ENCODE data around the gene ABCA4.

ABCA4 gene

DNA sequence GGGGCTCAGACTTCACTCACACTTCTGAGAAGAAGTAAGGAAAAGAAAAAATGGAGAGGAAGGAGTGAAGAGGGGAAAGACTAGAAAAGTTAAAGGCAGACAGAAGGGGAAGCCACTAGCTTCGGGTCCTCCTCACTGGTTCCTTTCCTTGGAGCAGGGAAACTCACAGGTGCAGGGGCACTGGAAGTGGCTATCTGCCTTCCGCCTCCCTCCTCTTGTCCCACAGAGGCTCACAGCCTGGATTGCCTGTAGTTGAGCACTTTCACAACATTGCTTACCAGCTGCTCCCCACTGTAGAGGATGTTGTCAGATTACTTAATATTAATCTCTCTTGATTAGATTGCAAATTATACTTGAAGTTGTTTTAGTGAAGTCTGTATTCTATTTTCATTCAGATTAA is 21.6 kb upstream of the ABCA4 start:
- in situ Hi-C loops (cut with MboI; ENCODE audit: low pct_unique_long_range_greater_than_20kb, low sequenced_read_pairs, unreplicated experiment) = no loop called here
- TF ChIP-seq, protein P1, sequence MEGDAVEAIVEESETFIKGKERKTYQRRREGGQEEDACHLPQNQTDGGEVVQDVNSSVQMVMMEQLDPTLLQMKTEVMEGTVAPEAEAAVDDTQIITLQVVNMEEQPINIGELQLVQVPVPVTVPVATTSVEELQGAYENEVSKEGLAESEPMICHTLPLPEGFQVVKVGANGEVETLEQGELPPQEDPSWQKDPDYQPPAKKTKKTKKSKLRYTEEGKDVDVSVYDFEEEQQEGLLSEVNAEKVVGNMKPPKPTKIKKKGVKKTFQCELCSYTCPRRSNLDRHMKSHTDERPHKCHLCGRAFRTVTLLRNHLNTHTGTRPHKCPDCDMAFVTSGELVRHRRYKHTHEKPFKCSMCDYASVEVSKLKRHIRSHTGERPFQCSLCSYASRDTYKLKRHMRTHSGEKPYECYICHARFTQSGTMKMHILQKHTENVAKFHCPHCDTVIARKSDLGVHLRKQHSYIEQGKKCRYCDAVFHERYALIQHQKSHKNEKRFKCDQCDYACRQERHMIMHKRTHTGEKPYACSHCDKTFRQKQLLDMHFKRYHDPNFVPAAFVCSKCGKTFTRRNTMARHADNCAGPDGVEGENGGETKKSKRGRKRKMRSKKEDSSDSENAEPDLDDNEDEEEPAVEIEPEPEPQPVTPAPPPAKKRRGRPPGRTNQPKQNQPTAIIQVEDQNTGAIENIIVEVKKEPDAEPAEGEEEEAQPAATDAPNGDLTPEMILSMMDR (IDR thresholded peaks at IDR 0.05; ENCODE audit: extremely low read depth, insufficient read depth, missing control alignments) = no peak
- no peak for DNase-seq (ENCODE audit: low spot score)

DNA sequence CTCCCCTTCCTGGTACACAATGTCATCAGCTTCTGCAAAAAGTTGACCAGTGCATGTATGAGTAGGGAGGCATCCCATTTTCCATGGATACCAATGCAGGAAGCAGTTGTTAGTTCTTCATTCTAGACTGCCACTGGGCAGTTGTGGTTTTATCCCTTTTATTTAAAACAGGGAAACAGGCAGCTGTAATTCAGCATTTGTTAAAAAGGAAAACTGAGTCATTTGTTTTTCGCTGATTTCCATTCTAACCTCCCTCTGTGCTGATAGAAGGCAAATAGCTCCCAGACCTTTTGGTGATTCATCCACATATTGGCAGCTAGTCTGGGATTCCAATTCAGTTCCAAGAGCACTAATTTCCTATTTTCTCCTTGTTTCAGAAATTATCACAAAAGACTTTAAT is 21.1 kb upstream of the ABCA4 start:
- TF ChIP-seq, protein P1 (IDR thresholded peaks at IDR 0.05; ENCODE audit: extremely low read depth, insufficient read depth, missing control alignments) = no peak
- no peak for DNase-seq (ENCODE audit: low spot score)
- in situ Hi-C loops (cut with MboI; ENCODE audit: low pct_unique_long_range_greater_than_20kb, low sequenced_read_pairs, unreplicated experiment) = no loop called here

DNA sequence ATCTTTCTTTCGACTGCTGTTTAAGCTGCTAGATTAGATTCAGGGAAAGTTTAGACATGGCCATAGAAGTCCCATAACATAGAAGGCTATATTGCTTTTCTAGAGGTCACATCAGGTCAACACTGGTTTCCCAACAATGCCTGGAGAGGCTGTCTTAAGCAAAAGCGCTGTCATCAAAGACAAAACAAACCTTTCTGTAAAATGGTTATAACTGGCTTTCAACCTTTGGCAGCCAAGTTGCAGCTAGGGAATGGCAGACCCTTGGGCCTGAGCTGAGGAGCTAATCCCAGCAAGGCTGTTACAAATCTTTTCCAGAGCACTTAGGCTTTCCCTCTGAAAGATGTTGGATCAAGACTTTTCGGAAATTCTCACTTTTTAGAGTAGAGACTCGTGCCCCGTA is 11.2 kb upstream of the ABCA4 start:
- in situ Hi-C loops (cut with MboI; ENCODE audit: low pct_unique_long_range_greater_than_20kb, low sequenced_read_pairs, unreplicated experiment) = no loop called here
- TF ChIP-seq, protein P1 (IDR thresholded peaks at IDR 0.05; ENCODE audit: extremely low read depth, insufficient read depth, missing control alignments) = no peak
- DNase-seq (ENCODE audit: low spot score) = no peak

DNA sequence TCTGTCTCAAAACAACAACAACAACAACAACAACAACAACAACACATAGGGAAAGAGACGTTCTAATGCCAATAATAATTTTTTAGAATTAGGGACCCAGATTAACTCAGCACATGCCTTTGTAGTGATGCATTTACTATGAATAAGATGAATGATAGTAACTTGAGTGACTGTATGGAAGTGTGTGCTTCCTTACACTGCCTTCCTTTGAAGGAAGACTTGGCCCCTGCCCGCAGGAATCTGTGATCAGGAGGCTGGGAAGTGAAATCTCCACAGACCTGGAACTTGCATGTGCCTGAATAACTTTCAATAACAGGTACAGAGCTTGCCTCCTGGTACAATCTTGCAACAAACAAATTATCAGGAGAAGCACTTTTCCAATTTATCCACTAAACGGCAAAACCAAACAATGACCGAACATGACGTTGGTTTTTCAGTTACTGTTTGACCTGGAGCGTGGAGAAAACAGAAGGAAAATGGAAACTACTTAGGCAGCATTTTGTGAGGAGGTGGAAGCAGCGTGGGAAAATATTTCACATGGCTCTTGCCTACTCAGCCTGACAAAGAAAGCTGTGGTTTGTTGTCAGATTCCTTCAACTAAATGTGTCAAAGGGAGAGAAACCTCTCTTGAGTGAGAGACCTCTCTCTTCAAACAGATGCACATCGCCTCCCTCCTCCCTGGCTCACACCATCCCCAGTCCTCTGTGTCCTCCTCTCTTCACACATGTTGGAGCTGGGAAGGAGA is 10.1 kb upstream of the ABCA4 start:
- in situ Hi-C loops (cut with MboI; ENCODE audit: low pct_unique_long_range_greater_than_20kb, low sequenced_read_pairs, unreplicated experiment) = no loop called here
- no peak for DNase-seq (ENCODE audit: low spot score)
- TF ChIP-seq, protein P1 (IDR thresholded peaks at IDR 0.05; ENCODE audit: extremely low read depth, insufficient read depth, missing control alignments) = no peak

DNA sequence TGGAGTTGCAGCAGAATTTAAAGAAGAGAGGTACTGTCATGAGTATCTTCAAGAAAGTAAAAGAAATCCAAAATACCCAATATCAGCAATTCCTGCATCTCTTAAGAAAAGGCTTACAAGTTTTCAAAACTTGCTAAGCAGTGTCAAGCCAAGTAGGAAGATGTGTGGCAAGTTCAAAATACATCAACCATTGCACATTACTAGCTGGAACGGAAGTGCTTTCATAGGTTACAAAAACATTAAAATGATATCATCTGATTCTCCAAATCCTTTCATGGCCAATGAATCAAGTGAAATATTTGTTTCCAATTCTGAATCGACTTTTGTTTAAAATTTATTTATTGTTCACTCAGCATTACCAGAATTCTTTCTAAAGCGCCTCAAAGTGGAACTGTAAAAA is 5.7 kb upstream of the ABCA4 start:
- in situ Hi-C loops (cut with MboI; ENCODE audit: low pct_unique_long_range_greater_than_20kb, low sequenced_read_pairs, unreplicated experiment) = no loop called here
- TF ChIP-seq, protein P1 (IDR thresholded peaks at IDR 0.05; ENCODE audit: extremely low read depth, insufficient read depth, missing control alignments) = no peak

DNA sequence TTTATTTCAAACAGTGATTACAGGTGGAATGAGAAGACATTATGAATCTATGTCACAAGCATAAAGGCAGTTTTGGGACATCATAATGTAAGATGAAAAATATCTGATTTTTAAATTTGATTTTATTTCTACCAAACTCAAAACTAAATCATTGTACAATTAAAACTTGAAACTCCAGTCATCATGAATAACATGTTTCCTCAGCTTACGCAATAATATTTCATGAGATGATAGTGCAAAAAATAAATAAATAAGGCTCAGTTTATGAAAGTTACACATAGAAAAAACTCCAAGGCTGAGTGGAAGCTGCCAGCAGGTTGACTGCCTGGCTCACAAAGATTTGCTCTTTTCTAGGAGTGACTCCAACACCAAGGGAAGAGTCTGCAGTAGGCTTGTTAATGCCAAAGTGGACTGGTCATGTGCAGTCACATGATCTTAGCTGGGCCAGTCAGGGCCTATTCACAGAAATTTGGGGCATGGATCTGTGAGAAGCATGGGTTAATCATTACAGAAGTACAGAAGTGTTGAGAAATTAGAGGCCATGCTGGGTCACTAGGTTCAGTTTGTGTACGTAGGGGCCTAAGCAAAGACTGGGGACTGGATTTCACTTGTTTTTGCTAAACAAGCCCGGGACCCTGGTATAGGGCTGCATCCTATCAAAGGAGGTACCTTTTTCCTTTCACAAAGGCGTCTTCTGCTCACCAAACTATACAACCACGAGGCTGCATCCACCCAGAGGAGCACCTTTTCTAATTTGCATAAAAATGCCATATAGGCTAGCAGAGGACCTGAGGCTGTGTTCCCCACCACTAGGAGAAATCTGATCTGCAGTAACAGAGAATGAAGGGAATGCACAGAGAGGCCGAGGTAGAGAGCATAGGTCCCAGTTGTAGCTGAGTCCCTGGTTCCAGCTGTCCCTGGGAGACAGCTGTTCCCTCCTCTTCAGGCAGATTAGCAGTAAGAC is 4.9 kb upstream of the ABCA4 start:
- in situ Hi-C loops (cut with MboI; ENCODE audit: low pct_unique_long_range_greater_than_20kb, low sequenced_read_pairs, unreplicated experiment) = no loop called here
- TF ChIP-seq, protein P1 (IDR thresholded peaks at IDR 0.05; ENCODE audit: extremely low read depth, insufficient read depth, missing control alignments) = no peak
- no peak for DNase-seq (ENCODE audit: low spot score)

More for the DNA sequence above, 5.7 kb upstream of the ABCA4 start:
- DNase-seq (ENCODE audit: low spot score) = no peak

Data from GM13977 (cell line).